HG03342 (cell line): ENCODE results near the gene SPDYE18.
"Not testable (repeated sequence)": the region's sequence is repeated elsewhere in the genome, so short reads cannot be mapped to it uniquely, and the experiment has no call there.

Experiments
- ATAC-seq: cut with Tn5 transposase; IDR thresholded peaks from one replicate; pipeline ENCODE4 v1.9.1; 2021; ENCODE audit warnings: mild to moderate bottlenecking, moderate library complexity; ENCODE audit not compliant: unreplicated experiment

SPDYE18 gene, protein sequence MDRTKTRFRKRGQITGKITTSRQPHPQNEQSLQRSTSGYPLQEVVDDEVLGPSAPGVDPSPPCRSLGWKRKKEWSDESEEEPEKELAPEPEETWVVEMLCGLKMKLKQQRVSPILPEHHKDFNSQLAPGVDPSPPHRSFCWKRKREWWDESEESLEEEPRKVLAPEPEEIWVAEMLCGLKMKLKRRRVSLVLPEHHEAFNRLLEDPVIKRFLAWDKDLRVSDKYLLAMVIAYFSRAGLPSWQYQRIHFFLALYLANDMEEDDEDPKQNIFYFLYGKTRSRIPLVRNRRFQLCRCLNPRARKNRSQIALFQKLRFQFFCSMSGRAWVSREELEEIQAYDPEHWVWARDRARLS

GRCh38 chr7:77062557-77062956 lies at the start of gene SPDYE18:
TSS of gene SPDYE18 (minus strand) at chr7:77062558. CDS start at chr7:77060512, 2,046 bp downstream.
- ATAC-seq, result not testable (repeated sequence)

GRCh38 chr7:77108362-77108761 lies 46.0 kb upstream of the SPDYE18 start:
- not testable (repeated sequence) for ATAC-seq

GRCh38 chr7:77107659-77108058 lies 45.3 kb upstream of the SPDYE18 start:
- not testable (repeated sequence) for ATAC-seq

DNA sequence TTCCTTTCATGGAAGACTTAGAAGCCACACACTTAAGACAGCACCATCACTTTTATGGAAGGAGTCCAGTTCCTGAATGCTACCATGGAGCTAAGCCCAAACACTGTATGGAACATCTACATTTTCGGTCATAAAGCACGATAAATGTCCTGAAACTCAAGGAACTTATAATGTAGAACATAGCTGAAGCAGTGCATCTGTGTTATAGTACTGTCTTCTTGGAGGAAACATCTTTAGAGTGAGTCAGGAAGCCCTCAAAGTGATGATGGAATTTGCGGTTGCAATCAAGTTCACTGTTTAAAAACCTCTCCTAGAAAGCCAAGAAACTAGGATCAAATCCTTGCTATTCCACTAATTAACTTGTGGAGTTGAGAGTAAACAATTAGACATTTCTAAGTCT lies 43.5 kb upstream of the SPDYE18 start:
- not testable (repeated sequence) for ATAC-seq

DNA sequence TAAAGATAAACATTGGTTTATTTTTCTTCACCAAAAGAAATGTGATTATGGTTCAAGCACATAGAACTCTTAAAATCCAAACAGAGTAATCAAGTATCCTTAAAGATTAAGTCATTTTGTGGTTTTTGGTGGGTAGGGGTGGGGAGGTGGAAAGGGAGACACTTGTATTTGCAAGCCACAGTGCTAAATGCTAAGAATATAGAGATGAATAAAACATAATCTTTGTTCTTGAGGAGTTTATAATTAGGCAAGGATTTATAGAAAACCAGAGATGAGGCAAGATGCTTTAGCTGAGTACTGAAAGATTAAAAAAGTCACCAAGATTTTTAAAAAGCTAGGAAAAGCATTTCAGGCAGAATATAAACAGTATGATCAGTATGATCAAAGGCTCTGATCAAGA lies 40.3 kb upstream of the SPDYE18 start:
- not testable (repeated sequence) for ATAC-seq

DNA sequence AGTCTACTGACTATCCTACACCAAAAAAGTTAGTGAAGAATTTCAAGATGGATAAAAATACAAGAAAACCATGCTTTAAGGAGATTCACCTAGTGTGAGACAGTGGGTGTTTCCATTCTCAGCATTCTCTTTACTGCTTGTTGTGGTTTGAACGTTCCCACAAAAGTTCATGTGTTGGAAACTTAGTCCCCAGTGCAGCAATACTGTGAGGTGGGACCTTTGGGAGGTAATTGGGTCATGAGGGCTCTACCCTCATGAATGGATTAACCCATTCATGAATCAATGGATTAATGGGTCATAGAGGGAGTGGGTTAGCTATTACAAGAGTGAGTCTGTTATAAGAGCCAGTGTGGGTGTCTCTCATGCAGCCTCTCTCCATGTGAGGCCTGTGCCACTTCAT lies 38.8 kb upstream of the SPDYE18 start:
- ATAC-seq, result not testable (repeated sequence)

DNA sequence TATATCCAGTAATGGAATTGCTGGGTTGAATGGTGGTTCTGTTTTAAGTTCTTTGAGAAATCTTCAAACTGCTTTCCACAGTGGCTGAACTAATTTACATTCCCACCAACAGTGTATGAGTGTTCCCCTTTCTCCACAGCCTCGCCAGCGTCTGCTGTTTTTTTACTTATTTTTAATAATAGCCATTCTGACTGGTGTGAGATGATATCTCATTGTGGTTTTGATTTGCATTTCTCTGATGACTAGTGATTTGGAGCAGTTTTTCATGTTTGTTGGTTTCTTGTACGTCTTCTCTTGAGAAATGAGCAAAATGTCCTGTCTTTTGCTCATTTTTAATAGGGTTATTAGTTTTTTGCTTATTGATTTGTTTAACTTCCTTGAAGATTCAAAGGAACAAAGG lies 38.1 kb upstream of the SPDYE18 start:
- ATAC-seq, result not testable (repeated sequence)

GRCh38 chr7:77092301-77092700 lies 29.9 kb upstream of the SPDYE18 start:
- not testable (repeated sequence) for ATAC-seq

DNA sequence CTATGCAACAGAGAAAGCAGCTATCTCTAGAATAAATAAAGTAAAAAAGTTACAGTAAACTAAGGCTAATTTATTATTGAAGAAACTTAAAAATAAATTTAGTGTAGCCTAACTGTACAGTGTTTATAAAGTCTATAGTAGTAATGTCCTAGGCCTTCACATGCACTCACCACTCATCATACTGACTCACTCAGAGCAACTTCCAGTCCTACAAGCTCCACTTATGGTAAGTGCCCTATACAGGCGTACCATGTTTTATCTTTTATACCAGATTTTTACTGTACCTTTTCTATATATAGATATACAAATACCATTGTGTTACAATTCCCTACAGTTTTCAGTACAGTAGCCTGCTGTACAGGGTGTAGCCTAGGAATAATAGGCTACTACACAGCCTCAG lies 19.8 kb upstream of the SPDYE18 start:
- ATAC-seq, result not testable (repeated sequence)

- not testable (repeated sequence) for ATAC-seq
Measured at GRCh38 chr7:77080236-77080635, 17.9 kb upstream of the SPDYE18 start.

DNA sequence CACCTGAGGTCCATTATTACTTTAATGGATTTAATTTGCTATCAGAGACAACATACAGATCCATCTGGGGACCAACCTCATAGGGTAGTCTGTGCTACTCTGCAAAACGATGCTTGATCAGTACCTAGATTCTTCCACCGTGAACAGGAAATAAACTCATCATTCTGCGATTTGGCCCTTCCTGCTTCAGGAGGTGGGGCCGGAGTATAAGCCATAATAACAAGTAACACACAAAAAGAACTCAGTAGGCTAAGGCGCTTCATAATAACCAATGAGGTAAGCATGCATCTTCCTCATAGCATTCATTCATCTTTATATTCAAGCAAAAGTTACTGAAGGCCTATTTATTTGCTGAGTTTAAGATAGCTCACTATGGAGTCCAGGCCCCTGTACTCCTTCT lies 17.3 kb upstream of the SPDYE18 start:
- not testable (repeated sequence) for ATAC-seq

GRCh38 chr7:77079112-77079511 lies 16.8 kb upstream of the SPDYE18 start:
- not testable (repeated sequence) for ATAC-seq

- ATAC-seq, result not testable (repeated sequence)
Measured at GRCh38 chr7:77077060-77077459, 14.7 kb upstream of the SPDYE18 start.

- ATAC-seq, result not testable (repeated sequence)
Measured at GRCh38 chr7:77074786-77075396, 12.5 kb upstream of the SPDYE18 start.

- not testable (repeated sequence) for ATAC-seq
Measured at GRCh38 chr7:77071108-77071507, 8.8 kb upstream of the SPDYE18 start.

DNA sequence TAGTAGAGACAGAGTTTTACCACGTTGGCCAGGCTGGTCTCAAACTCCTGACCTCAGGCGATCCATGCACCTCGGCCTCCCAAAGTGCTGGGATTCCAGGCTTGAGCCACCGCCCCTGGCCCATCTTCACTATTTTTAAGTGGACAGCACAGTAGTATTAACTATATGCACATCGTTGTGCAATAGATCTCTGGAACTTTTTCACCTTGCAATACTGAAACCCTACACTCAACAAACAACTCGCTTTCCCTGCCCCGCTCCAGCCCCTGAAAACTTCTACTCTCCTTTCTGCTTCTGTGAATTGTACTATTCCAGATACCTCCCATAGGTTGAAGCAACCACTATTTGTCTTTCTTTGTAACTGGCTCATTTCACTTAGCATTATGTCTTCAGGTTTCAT lies 3.5 kb upstream of the SPDYE18 start:
- ATAC-seq, result not testable (repeated sequence)

DNA sequence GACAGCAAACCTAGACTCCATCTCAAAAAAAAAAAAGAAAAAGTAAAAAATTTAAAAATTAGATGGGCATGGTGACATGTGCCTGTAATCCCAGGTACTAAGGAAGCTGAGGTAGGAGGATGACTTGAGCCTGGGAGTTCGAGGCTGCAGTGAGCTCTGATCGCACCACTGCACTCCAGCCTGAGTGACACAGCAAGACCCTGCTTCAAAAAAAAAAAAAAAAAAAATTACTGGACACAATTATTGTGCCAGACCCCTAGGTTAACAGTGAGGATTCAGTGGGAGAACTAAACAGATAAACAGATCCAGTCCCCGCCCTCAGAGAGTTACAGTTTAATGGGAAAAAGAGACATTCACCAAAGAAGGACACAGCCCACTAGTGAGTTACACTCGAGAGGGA lies 1.4 kb upstream of the SPDYE18 start:
- not testable (repeated sequence) for ATAC-seq

- ATAC-seq, result not testable (repeated sequence)
Measured at GRCh38 chr7:77032261-77032660, 30.1 kb downstream of the SPDYE18 start, which contains the start of gene SPDYE17. TSS of gene SPDYE17 (minus strand) at chr7:77032361. CDS start at chr7:77030570, 1,791 bp downstream.

DNA sequence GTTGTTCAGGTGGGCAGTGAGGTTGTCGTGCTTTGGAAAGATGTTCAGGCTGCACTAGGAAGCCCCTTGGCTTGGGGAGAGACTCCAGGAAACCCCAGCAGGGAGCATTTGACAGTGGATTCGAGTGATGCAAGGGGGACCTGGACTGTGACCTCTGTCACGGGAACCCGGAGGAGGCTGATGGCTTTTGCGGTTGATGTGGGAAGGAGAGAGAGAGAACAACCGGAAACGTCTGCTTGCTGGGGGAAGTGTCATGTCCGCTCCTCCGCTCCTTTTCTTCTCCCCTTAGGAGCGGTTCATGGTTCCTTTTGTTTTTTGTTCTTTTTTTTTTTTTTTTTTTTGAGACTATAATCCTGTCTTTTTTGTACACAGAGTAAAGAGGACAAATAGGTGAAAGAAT lies 36.0 kb downstream of the SPDYE18 start:
- ATAC-seq, result not testable (repeated sequence)

DNA sequence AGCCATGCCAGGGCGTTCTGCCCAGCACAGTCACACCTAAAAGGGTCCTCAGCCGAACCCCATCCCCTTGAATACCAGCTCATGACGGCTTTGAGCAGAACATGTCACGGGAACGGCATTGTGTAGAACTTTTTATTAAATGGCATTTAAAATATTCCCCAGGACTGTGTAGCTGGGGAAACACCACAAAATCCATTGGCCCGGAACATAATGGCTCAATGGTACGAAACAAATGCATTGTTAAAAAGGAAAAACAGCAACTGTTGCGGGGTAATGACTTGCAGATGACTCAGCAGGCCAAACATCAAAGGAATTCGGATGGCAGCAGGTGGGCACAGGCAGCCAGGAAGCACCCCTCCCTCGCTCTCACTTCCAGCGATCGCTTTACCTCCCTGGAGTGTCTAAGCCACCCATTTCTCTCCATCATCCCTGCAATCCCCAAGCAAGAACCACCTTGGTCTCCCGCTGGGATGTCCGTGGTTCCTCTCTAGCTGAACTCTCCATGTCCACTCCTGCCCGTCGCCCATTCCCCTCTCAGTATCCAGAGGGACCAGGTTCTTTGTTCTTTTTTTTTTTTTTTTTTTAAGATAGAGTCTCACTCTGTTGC lies 52.2 kb downstream of the SPDYE18 start:
- ATAC-seq, result not testable (repeated sequence)

DNA sequence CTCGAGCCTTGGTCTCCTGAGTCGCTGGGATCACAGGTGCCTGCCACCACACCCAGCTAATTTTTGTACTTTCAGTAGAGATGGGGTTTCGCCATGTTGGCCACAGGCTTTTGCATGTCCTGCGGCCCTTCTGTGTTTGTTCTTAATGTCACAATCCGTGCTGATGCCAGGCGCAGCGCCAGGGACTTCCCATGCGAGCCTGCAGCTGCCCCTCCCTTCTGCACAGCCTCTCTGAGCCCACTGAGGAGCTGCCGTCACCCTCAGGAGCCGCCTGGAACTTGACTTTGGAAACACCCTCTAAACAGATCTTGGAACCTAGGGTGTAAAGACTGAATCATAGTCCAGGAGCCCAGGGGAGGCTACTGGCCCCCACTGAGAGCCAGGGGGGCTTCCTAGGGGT lies 54.4 kb downstream of the SPDYE18 start:
- ATAC-seq, result not testable (repeated sequence)
